ENCODE measurements around the gene CCL8.

CCL8 gene

GRCh38 chr17:34311291-34311690 lies 7.9 kb upstream of the CCL8 start:
- no peak for TF ChIP-seq ZC3H10 (CRISPR knock-in tag; IDR thresholded peaks at IDR 0.05)
- no peak for TF ChIP-seq TSHZ2 (CRISPR knock-in tag; IDR thresholded peaks at IDR 0.05)
- no peak for TF ChIP-seq ESRRG (CRISPR knock-in tag; IDR thresholded peaks at IDR 0.05)

GRCh38 chr17:34312080-34312479 lies 7.2 kb upstream of the CCL8 start:
- peak; percentile 46; the same call in 2 of the 3 replicates for ATAC-seq
- TF ChIP-seq GLIS3 (CRISPR knock-in tag; IDR thresholded peaks at IDR 0.05) (no peak), TCF4 (CRISPR knock-in tag; IDR thresholded peaks at IDR 0.05; ENCODE audit: borderline replicate concordance) (no peak)

More at GRCh38 chr17:34311291-34311690, 7.9 kb upstream of the CCL8 start:
- no peak for ATAC-seq

GRCh38 chr17:34313164-34313563 lies 6.1 kb upstream of the CCL8 start:
- TF ChIP-seq TSHZ2 (CRISPR knock-in tag; IDR thresholded peaks at IDR 0.05) (no peak), PATZ1 (CRISPR knock-in tag; IDR thresholded peaks at IDR 0.05; ENCODE audit: borderline replicate concordance) (no peak), TCF4 (CRISPR knock-in tag; IDR thresholded peaks at IDR 0.05; ENCODE audit: borderline replicate concordance) (no peak), ISL1 (CRISPR knock-in tag; IDR thresholded peaks at IDR 0.05) (no peak), ZC3H10 (CRISPR knock-in tag; IDR thresholded peaks at IDR 0.05) (no peak), GLIS3 (CRISPR knock-in tag; IDR thresholded peaks at IDR 0.05) (no peak), CSDC2 (CRISPR knock-in tag; IDR thresholded peaks at IDR 0.05) (no peak), ZNF70 (CRISPR knock-in tag; IDR thresholded peaks at IDR 0.05) (no peak), ESRRG (CRISPR knock-in tag; IDR thresholded peaks at IDR 0.05) (no peak), CREB5 (CRISPR knock-in tag; IDR thresholded peaks at IDR 0.05; ENCODE audit: low read depth) (no peak), TOX (CRISPR knock-in tag; IDR thresholded peaks at IDR 0.05; ENCODE audit: borderline replicate concordance) (no peak)

GRCh38 chr17:34314279-34314678 lies 5.0 kb upstream of the CCL8 start:
- no peak for ATAC-seq
- TF ChIP-seq BACH2 (CRISPR knock-in tag; IDR thresholded peaks at IDR 0.05; ENCODE audit: borderline replicate concordance) (no peak), RARB (CRISPR knock-in tag; IDR thresholded peaks at IDR 0.05) (no peak), POU6F1 (CRISPR knock-in tag; IDR thresholded peaks at IDR 0.05; ENCODE audit: borderline replicate concordance, low read depth) (no peak), ISL1 (CRISPR knock-in tag; IDR thresholded peaks at IDR 0.05) (no peak), PPARA (CRISPR knock-in tag; IDR thresholded peaks at IDR 0.05; ENCODE audit: borderline replicate concordance) (no peak), ZNF8 (CRISPR knock-in tag; IDR thresholded peaks at IDR 0.05) (no peak), CSDC2 (CRISPR knock-in tag; IDR thresholded peaks at IDR 0.05) (no peak), CREB5 (CRISPR knock-in tag; IDR thresholded peaks at IDR 0.05; ENCODE audit: low read depth) (no peak), ESRRG (CRISPR knock-in tag; IDR thresholded peaks at IDR 0.05) (no peak), ZFP30 (CRISPR knock-in tag; IDR thresholded peaks at IDR 0.05) (no peak), ZNF565 (CRISPR knock-in tag; conservative IDR thresholded peaks at IDR 0.05; ENCODE audit: low read depth) (no peak), TOX (CRISPR knock-in tag; IDR thresholded peaks at IDR 0.05; ENCODE audit: borderline replicate concordance) (no peak), TCF4 (CRISPR knock-in tag; IDR thresholded peaks at IDR 0.05; ENCODE audit: borderline replicate concordance) (no peak)

More at GRCh38 chr17:34313164-34313563, 6.1 kb upstream of the CCL8 start:
- no peak for ATAC-seq
